Stimulated activated CD4-positive, alpha-beta T cell treated with anti-CD3 and anti-CD28 coated beads, Interleukin-12 subunit alpha, Interleukin-12 subunit beta, amount 100 ng/mL, for 48 hours (primary cell): ENCODE data around the gene SCGB1A1.

Source experiments
- DNase-seq, 3 donors: peaks; one replicate each; pipeline ENCODE4 v3.0.0-alpha.2; 2020; ENCODE audit warnings: low read depth in 2 of 3, low spot score in 1 of 3

The SCGB1A1 gene

DNA sequence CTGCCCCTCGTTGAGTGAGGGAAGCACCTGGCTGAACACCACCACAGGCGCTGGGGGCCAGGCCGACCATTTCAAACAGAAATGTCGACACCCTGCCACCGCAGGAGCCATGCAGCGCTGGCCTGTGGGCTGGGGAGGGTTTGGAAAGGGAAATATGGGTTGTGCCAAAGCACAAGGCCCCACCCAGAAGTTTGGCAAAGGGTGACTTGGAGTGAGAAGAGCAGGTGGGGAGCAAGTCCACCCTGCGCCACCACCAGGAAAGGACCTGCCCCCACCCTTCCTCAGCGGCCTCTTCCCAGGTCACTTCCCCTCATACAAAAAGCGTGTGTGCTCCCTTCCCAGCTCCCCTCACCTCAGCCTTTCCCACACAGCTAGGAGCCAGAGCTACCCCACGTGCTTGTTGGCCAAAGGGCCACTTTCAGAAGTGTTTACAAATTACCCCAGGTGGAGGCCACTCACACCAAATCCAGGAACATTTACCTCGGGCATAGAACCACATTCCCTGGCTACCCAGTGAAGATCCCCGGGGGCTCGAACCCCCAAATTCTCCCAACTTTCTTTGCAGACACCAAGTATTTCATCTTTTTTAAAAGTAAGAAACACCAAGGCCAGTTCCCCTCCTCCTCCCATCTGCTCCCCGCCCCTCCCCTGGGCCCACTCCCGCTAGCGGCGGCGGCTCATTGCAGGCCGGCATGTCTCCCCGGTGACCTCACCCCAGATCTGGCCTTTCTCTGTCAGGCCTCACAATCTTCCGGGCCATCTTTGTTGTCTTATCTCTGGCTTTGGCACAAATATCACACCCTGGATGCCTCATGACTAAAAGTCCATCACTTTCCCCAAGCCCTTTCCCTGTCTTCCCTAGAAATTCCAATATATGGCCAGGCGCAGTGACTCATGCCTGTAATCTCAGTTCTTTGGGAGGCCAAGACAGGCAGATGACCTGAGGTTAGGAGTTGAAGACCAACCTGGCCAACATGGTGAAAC is 20.5 kb upstream of the SCGB1A1 start:
- DNase-seq, result no peak

DNA sequence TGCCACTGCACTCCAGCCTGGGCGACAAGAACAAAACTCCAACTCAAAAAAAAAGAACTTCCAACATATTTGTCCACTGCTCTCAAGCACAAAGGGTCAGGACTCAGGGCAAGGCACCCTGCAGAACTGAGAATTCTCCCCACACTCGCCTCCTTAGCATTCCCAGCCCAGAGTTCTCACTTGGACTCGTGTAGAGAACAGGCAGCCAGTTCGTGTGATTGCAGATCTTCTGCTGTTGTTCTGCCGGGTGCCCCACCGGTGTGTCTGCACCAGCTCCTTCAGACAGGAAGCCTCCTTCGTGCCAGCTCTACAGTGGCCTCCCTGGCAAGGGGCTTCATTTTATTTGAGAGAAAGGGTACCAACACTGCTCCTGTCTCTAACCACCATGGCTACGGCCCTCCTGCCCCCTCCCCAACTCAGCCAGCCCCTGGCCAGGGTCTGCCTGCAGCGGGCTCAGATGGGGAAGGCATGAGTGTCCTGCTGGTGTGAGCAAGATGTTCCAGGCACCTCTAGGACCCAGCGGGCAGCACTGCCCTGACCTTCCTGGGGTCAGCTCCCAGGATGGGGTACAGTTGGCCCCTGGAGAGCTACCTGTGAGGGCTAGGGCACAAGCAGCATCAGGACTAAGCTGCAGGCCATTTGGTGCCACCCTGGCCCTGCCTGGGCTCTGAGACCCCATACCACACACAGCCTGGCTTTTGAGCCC is 19.5 kb upstream of the SCGB1A1 start:
- DNase-seq, result no peak

DNA sequence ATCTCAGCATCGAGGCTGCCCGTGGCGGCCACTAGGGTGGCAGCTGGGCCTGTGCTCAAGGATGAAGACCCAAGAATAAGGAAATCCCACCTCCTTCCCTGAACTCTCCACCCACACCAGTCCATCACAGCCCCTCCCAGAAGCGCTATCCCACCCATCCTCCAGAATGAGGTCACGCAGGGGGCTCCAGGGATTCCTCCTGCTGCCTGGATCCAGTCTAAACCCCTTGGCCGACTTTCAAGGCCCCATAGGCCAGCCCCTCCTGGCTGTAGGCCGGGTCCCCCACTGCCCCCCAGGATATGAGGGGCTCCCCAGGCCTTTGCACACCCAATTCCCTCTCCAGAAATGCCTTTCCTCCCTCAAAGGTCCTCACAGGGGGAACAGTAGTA is 19.0 kb upstream of the SCGB1A1 start:
- no peak for DNase-seq

DNA sequence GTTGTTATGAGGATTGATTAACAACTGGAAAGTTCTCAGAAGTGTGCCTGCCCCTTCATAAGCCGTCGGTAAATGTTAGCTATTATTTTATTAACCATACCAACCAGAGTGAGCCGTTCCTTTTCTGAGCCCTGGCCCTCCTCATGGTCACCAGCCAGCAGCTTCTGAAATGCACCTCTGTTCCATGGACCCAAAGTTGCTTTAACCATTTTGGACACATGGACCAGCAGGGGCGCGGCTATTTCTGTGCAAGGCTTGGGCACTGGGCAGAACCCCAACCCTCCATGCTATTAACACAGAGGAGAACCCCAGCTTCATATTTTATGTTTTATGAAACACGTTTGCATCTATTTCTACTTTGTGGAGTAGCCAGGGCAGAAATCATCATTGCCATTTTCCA is 18.6 kb upstream of the SCGB1A1 start:
- no peak for DNase-seq

DNA sequence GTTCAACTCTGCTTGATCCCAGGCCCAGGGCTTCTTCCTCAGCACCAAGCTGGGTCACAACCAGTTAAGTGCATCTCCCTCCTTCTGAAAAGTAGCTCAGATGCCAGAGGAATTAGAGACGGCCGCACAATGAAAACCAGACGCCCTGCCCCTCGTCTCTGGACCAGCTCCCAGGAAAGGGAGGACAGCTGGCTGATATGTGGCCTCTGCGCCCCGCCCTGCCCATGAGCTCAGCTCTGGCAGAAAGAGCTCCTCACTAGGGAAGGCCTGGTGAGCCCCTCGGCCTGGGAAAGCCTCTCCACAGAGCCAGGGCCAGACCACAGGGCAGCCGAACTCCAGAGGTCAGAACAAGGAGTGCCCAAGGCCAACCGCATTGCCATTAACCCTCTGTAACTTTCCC is 18.1 kb upstream of the SCGB1A1 start:
- DNase-seq, result no peak

DNA sequence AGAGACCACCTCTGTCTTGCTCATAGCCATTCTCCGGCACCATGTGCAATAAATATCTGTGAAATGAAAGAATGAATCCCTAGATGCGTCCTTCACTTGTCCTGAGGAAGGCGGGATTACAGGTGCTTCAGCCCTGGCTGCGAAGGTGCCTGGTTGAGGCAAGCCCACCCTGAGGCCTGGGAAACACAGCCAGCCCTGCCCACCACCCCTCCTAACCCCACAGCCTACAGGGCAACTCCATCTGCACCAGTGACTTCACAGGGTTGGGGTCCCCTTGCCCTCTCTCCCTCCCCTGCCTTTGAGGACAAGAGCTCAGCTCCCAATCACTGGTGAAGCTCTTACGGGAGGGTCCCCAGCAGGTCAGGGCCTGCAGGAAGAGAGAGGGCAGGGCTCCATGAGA is 17.5 kb upstream of the SCGB1A1 start:
- DNase-seq, result no peak

DNA sequence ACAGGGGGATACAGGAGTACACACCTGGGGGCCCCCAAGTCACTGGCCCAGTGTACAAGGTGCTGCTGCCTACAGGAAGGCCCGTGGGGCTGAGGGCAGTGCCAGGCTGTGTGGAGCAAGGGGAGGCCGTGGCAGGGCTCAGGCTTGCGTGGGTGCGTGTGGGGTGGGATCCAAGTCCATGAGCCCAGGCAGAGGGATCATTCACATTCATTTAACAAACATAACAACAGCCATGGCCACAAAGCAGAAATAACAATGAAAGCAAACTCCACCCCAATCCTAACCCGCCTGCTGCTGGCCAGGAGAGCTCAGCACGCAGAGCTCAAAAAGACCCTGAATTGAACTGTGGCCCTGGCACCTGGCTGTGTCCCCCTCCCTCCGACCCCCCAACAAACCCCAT is 17.0 kb upstream of the SCGB1A1 start:
- no peak for DNase-seq

DNA sequence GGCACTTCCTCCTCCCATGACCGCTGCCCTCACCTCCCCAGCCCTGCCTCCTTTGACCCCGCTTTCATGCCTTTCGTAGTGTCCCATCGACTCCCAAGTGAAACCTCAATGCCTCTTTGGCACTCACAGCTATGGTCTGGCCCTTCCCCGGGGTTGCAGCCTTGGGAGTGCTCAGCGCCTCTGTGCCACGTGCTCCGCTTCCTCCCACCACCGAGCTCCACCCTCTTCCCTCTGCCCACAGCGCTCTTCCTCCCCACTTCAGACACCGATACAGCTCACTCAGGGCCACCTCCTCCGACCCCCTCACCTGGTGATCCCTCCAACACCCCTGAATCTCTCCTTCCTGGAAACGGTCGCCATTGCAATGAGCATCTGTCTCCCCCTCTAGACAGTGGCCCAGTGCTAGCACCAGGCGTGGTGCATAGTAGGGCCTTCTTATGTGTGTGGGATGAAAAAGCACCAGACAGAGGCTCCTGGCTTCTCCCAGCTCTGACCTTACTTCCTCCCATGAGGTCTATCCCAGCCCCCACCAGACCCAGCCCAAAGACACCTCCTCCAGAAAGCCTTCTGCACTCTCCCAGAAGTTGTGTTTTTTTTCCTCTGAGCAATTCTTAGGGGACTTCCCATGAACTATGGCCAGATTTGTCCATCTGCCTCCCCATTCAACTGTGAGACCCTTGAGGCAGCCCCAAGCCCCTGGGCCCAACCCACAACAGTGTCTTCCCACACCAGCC is 16.4 kb upstream of the SCGB1A1 start:
- peak; percentile 17 to 43 (median 28) for DNase-seq

DNA sequence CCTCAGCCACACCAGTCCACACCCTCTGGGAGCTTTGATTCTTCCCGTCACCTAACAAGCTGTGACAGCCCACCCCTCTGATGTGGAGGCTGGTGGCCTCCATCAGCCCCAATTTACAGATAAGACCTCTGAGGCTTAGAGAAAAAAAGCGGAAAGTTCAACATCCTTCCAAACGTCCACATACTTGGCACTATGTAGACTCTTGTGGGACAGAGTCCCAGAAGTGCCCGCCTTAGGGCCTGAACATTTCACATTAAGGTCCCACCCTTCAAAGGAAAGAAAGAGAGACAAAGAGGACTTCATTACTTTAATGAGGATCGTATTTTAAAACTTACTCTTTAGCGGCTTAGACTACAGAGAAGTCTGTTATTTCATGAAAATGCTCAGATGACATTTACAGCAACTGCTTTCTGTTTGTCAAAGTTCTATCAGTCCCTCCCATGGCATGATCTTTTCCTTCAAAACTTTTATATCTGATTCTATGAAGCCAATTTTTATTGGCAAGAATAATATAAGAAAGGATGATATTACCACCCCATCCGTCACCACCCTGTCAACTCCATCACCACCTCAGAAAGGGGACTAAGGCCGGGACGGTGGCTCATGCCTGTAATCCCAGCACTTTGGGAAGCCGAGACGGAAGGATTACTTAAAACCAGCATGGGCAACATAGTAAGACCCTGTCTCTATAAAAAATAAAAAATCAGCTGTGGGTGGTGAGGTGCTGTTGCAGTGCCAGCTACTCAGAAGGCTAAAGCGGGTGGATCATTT is 15.7 kb upstream of the SCGB1A1 start:
- DNase-seq, result no peak

DNA sequence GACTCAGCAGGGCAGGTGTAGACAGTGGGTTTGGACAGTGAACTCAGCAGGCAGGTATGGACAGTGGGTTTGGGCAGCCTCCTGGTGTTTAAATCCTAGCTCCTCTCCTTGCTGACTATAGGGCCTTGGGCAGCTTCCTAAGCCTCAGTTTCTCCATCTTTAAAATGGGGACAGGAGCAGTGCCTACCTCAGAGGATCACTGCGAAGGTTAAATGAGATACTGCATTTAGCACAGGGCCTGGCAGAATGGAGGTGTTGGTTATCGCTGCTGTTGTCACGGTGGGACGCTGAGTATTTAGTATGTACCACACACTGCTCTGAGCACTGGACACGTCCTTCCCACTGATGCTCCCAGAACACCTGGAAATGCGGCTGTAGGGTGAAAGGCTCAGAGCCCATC is 14.4 kb upstream of the SCGB1A1 start:
- DNase-seq, result no peak

DNA sequence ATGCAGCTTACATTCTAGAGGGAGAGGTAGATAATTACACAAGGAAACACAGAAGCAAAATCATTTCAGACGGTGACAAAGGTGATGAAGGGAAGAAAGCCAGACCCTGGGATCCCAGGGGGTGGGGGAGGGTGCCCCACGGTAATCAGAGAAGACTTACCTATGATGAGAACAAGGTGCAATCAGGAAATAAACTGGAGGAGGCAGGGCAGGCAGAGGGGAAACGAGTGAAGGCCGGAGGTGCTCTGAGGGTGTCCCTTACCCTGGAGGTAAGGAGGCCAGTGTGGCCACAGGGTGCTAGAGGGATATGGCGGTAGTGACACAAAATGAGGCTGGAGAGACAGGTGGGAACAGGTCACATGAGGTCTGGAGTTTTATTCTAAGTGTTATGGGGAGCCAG is 13.9 kb upstream of the SCGB1A1 start:
- no peak for DNase-seq

DNA sequence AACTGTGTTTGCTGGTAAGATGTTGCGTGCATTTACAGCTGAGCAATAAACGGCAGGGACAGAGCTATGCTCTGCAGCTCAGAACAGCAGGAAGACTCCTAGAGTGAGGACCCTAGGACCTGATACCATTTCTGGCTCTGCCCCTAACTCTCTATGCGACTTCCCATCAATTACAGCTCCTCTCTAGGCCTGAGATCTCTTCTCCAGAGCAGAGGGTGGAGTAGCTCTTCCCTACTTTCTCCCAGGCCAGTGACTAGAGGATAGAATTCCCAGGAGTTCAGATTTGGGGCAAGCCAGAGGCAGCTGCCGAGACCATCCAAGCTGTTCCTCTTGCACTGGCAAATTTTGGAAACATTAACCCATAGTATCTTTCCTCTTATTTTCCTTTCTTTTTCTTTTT is 12.8 kb upstream of the SCGB1A1 start:
- no peak for DNase-seq

DNA sequence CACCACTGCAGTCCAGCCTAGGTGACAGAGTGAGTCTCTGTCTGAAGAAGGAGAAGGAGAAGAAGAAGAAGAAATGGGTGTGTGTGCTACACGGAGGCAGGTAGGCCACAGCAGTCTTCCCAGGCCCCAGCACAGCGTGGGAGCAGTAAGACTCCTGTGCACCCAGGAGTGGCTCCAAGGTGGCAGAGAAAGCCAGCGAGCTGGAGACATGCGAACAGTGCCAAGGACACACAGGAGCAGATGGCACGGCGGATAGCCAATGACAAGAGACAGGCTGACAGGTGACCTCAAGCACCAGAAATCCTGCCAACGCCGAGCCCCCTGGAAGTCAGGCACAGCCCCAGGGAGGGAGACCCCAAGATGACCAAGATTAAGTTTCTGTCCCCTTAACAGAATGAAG is 9.0 kb upstream of the SCGB1A1 start:
- DNase-seq, result no peak

DNA sequence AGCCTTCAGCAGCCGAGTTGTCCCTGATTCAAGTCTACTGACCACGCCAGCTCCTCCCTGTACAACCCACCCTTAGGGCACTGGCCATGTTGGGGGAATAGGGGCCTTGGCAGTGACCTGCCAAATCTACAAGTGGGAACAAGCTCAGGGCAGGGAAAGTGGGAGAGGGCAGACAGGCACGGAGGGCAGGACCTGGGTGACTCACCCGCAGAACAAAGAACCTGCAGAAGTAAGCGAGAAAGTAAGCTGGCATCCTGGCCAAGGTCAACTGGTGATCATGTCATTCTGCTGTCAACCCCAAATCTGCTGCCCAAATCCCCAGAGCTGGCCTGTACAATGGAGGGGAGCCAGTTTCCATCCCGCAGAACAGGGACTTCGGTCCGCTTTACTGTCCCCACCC is 7.9 kb upstream of the SCGB1A1 start:
- no peak for DNase-seq

DNA sequence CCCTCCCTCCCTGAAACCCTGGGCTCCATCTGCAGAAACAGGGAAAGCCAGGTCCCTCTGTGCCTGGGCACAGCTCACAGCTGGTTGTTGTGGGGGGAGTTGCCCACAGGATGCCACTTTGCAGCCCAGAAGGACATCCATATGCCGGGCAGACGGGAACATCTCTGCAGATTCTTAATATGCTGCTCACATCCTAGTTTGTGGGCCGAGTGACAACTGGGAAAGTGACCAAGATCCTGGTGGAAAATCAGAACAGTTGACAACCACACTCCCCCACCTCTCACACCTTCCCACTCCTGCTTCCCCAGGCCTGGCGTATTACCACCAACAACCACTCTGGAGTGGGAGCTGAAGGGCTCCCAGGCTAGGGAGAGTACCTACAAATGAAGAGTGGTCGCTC is 7.3 kb upstream of the SCGB1A1 start:
- no peak for DNase-seq

DNA sequence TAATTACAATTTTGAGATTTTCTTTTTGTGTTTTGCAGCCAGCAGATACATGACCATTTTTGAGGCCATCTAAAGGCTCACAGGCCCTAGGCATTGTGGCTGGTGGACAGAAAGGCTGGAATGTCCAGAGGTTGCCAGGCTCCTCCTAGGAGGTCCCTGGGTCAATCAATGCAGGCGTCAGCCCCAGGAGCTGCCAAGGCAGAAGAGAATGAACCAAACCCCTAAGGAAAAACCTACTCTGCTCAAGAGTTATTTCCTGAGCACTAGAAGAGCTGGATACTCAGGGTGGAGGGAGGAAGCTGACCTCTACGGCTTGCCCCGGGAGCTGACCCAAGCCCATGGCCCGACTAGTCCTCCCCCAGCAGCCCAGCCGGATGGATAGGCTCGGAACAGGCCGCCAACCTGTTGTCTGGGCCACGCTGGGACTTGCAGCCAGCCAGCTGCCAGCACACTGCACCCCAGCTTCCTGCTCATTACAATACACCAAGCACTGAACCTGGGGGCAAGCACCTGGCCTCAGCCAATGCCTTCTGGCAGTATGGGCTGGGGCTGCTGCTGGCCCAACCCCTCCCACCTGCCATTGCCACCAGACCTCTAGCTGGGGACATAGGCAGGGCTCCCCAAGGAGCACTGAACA is 5.7 kb upstream of the SCGB1A1 start:
- no peak for DNase-seq

DNA sequence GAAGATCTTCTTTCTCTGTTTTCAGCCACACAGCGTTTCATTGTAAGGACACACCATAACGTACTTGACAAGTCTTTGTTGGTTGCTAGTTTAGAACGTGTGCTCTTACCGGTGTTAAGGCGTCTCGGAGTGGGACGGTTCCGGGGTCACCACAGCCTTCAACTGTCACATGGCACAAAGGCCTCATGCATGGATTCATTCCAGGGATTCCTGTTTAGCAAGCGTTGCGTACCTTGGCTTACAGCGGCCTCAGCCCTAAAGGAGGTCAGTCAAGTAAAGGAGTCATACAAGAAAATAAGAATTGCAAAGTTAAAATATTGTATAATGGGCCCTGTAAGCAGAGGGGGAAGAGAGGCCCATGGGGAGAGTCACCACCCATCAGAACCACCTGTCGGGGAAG is 2.2 kb upstream of the SCGB1A1 start:
- DNase-seq, result no peak

DNA sequence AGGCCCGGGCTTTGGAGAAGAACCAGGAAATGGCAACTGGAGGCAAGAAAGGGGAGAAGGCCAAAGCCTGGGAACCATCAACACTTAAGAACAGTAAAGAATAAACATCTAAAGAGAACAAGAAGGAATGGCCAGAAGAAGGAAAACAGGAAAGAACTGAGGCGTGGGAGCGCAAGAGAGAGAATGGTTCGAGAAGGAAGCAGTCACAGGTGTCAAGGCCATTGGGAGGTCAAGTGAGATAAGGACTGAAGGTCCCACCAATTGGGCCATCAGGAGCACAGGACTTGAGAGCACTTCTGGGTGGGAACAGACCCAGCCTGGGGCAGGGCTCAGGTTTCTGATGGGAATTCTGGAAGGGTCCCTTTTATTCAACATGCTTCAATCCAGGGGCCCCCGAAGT is 697 bp upstream of the SCGB1A1 start:
- no peak for DNase-seq

DNA sequence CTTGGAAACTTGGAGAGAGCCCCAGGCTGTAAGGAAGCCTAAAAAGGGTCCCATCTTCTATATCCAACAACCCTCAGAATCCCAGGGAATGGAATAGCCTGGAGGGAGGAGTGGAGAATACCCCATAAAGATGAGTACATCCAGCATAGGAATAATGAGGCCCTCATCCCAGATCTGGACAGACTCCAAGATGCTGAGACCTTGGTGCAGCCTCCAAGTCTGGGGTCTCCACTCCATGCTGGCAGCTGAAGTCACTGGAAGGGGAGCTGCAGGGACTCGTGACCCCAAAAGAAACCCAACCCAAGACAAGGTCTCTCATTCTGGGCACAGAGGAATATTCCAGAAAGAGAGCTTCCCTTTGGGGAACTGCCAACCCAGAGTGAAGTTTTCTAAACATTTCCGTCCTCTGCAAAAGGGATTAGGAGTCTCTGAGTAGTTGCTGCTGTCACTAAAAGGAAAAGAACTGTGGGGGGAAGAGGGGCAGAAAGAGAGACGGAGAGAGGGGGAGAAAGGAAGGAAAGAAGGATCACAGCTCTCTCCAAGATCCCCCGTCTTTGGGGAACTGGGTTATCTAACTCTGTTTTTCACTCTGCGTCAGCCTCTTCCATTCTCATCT is 589 bp downstream of the SCGB1A1 start:
- DNase-seq, result no peak

DNA sequence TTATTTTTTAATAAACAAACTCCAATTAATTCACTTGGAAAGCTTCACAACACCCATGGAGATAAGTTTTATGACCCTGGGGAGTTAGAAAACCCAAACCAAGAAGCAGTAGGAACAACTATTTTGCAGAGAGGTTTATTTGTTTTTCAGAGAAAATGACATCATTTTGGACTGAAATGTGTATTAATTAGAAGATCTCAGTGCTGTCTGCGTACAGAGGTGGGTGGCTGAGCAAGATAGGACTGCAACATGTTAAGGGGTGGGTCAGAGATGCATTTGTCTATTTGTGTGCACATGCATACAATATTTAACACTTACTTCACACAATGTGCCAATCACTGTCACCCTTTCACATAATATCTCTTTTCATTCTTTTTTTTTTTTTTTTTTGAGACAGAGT is 1.1 kb downstream of the SCGB1A1 start:
- no peak for DNase-seq
